Activated CD8-positive, alpha-beta memory T cell treated with anti-CD3 and anti-CD28 coated beads, Interleukin-2, amount 50 U/mL, for 48 hours (primary cell): ENCODE data around the gene SPATA18.
"Not testable (repeated sequence)": the region's sequence is repeated elsewhere in the genome, so short reads cannot be mapped to it uniquely, and the experiment has no call there.

Source experiments
- DNase-seq: peaks from one replicate; pipeline ENCODE4 v3.0.0-alpha.2; 2020

SPATA18 gene

DNA sequence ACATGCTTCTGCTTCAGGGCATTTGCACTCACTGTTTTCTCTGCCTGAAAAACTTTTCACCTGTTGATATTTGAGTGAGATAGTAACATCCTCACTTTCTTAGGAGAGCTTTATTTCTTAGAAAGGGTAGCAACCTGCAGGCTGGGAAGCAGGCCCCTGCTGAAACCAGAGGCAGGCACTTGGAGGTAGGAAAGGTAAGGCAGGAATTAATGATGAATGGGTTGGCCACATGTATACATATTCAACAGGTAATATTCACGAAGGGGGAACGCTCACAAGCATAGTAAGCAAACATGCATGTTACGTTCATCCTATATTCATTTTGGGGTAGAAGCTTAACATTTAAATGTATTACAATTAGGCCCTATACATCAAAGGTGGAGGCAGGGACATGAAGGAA, 3.1 kb downstream of the SPATA18 start:
- DNase-seq, result no peak

DNA sequence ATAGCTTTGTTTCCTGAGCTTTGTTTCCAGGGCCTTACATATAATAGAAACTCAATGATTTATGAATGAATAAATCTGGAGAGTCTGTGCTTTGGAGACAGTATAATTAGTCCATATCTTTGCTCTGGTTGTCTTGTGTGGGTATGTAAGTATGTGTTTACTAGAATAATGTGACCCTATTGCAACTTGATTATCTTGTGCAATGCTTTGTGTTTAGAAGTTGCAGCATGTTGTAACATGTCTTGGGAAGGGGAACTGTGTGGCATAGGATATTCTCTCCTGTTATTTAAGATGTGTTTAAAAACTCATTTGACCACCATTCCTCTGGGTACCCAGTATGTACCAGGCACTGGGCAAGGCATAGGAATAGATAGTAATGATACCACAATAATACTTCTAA, 6.1 kb downstream of the SPATA18 start:
- no peak for DNase-seq

- no peak for DNase-seq
Measured at GRCh38 chr4:52058275-52058674, 7.2 kb downstream of the SPATA18 start.

GRCh38 chr4:52059372-52059771, 8.3 kb downstream of the SPATA18 start:
- no peak for DNase-seq

- no peak for DNase-seq
Measured at GRCh38 chr4:52069571-52069970, 18.5 kb downstream of the SPATA18 start.

DNA sequence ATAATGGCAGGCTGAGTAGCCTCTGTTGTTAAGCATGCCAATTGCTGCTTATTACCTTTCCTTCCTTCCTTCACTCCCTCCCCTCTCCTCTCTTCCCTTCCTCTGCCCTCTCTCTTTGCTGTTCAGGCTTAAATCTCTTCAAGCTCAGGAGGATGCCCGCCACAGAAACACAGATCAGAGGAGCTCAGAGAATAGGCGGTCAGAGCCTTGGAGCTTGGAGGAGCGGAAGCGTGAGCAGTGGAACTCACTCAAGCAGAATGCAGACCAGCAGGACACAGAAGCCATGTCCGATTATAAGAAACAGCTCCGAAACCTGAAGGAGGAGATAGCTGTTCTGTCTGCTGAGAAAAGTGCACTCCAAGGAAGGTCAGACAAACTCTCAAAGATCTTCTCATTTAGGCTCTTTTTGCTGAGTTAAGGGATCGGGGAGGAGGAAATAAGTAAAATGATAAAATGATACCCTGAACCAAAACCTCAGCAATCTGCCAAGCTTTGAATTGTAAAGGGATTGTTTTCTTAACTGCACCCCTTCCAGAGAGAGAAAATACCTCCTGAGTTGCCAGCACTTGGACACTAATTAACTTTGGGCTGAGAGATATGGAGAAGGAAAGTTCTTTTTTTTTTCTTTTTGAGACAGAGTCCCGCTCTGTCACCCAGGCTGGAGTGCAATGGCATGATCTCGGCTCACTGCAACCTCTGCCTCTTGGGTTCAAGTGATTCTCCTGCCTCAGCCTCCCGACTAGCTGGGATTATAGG, 20.9 kb downstream of the SPATA18 start:
- DNase-seq, result no peak

GRCh38 chr4:52076731-52077130, 25.6 kb downstream of the SPATA18 start:
- no peak for DNase-seq

- no peak for DNase-seq
Measured at GRCh38 chr4:52079659-52080058, 28.6 kb downstream of the SPATA18 start.

DNA sequence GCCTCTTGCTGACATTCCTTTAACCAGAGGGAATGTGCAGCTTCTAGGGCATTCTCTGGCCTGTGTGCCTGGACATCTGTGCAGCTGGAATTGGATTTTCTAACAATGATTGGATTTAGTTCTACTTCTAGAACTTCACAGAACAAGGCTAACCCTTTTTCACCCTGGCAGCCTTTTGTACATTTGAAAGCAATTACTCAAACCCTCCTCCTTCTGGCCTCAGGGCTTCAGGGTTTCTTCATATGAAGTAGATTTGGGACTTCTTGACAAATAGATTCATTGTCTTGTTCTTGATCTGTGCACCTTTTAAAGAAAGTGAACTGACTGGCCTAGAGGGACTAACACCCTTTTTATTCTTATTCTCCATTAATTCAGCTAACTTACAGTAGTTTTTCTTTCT, 30.1 kb downstream of the SPATA18 start:
- DNase-seq, result no peak

DNA sequence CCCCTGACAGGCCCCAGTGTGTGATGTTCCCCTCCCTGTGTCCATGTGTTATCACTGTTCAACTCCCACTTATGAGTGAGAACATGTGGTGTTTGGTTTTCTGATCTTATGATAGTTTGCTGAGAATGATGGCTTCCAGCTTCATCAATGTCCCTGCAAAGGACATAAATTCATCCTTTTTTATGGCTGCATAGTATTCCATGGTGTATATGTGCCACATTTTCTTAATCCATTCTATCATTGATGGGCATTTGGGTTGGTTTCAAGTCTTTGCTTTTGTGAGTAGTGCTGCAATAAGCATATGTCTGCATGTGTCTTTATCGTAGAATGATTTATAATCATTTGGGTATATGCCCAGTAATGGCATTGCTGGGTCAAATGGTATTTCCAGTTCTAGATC, 35.3 kb downstream of the SPATA18 start:
- DNase-seq, result not testable (repeated sequence)

GRCh38 chr4:52091801-52092200, 40.7 kb downstream of the SPATA18 start:
- DNase-seq, result no peak

- DNase-seq, result no peak
Measured at GRCh38 chr4:52093466-52093865, 42.4 kb downstream of the SPATA18 start.

GRCh38 chr4:52094376-52095145, 43.5 kb downstream of the SPATA18 start:
- DNase-seq, result no peak

GRCh38 chr4:52095374-52095773, 44.3 kb downstream of the SPATA18 start:
- DNase-seq, result no peak

DNA sequence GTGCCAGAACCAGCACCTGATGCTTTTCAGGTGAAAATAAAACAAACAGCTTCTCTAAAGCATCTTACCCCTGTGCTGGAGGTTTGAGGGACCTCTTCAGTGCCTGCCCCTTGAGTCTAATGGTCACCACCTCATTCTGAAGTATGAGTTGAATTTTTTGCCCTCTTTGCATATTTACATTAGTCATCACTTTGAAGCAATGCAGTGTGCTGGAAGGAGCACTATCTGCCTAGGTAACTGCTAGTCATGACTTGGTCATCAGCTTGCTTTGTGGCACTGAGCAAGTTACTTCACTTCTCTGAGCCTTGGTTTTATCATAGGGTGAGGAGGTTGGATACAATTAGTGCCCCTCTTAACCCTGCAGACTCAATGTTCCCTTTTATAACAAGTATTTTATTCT, 44.9 kb downstream of the SPATA18 start:
- DNase-seq, result no peak

DNA sequence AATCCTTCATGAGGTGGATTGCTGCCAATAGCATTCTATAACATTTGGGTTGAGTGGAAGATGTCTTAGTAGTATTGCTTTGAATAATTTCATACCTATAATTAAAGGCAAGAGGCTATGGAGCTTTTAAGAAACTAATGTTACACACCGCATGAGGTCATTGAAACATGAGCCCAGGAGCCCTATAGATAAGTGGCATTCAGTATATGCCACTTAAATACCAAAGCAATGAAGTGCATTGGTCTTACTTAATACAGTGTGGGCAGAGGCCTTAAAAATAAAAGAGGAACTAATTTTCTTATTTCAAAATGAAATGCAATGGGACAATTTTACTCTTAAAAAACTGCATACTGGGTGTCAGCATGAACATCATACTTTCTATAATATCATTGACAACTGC, 47.5 kb downstream of the SPATA18 start:
- no peak for DNase-seq

- DNase-seq, result no peak
Measured at GRCh38 chr4:52099860-52100461, 48.9 kb downstream of the SPATA18 start.

- DNase-seq, result no peak
Measured at GRCh38 chr4:52102587-52102986, 51.5 kb downstream of the SPATA18 start.

DNA sequence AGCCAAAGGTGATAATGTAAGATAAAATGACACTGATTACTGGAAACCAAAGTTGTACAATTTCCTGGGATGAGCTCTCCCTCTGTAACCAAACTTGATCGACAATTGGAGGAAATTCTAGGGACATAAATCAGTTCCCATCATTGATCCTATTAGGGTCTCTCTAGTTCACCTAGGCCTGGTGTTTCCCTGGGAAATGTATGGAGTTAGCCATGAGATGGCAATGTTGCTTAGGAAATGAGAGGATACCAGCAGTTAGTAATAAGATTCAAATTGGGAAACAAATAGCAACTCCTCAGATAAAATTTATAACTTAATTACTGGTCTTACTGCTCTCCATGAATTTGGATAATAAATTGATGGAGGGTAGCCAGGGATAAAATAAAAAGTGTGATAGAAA, 52.2 kb downstream of the SPATA18 start:
- DNase-seq, result no peak

DNA sequence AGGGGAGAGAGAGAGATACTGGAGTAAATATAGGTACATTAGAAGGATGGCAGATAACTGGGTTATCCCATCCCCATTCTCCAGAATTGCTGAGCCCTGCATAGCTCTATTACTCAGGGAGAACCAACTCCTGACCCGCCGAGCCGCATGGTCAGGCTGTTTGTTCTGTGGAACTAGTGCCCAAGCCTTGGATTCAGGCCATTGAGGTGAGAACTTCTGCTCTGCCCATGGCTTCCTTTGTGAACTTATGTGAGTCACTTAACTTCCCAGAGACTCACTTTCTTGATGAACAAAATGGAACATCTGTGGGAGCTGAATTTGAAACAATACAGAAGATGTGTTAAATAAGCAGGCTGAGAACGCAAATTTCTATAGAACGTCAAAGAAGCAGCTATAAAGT, 54.2 kb downstream of the SPATA18 start:
- no peak for DNase-seq

GRCh38 chr4:52106191-52106590, 55.1 kb downstream of the SPATA18 start:
- no peak for DNase-seq

GRCh38 chr4:52106660-52107059, 55.6 kb downstream of the SPATA18 start:
- DNase-seq, result no peak

- no peak for DNase-seq
Measured at GRCh38 chr4:52107336-52107735, 56.2 kb downstream of the SPATA18 start.

- DNase-seq, result no peak
Measured at GRCh38 chr4:52107745-52108144, 56.6 kb downstream of the SPATA18 start.
